Neural cell (in vitro differentiated cells): ENCODE measurements around the gene CCDC201. TPM values are rescaled to one million over a fixed set of nuclear protein-coding genes. Genes with fewer than 3 reads are reported as not detected.

Experiments used
- H2AFZ ChIP-seq: fragments of 200-600, 300-800 bp; sonication (generic), shearing (Covaris generic); 2 replicates; pipeline ENCODE4 v1.6.0; 2014; ENCODE audit warnings: low read depth, mild to moderate bottlenecking, antibody characterized with exemption, low read length, moderate library complexity
- H3F3A ChIP-seq: fragments of 200-600 bp; shearing (Covaris generic); 2 replicates; pipeline ENCODE4 v1.6.1; 2016; ENCODE audit warnings: mild to moderate bottlenecking, moderate library complexity, mixed read lengths, antibody characterized with exemption, low read length; ENCODE audit not compliant: insufficient read depth, poor library complexity, severe bottlenecking
- H3K27ac ChIP-seq: fragments of 200-600, 300-800 bp; sonication (generic), shearing (Covaris generic); 2 replicates; pipeline ENCODE4 v1.5.1; 2014; ENCODE audit warnings: mild to moderate bottlenecking, low read length, moderate library complexity
- H3K27me3 ChIP-seq: fragments of 300-800, 200-600 bp; sonication (generic), shearing (Covaris generic); 2 replicates; pipeline ENCODE4 v1.6.0; 2014; ENCODE audit warnings: mild to moderate bottlenecking, low read depth, low read length, moderate library complexity; ENCODE audit not compliant: insufficient read depth
- H3K36me3 ChIP-seq: fragments of 300-800, 200-600 bp; sonication (generic), shearing (Covaris generic); 2 replicates; pipeline ENCODE4 v1.5.1; 2014; ENCODE audit warnings: mild to moderate bottlenecking, antibody characterized with exemption, low read length, moderate library complexity; ENCODE audit not compliant: insufficient read depth
- H3K4me2 ChIP-seq: fragments of 300-800, 200-600 bp; sonication (generic), shearing (Covaris generic); 2 replicates; pipeline ENCODE4 v1.6.0; 2014; ENCODE audit warnings: mild to moderate bottlenecking, low read length
- H3K4me3 ChIP-seq: fragments of 300-800, 200-600 bp; sonication (generic), shearing (Covaris generic); 2 replicates; pipeline ENCODE4 v1.5.1; 2014; ENCODE audit warnings: mild to moderate bottlenecking, low read length, moderate library complexity
- H3K79me2 ChIP-seq: fragments of 200-600 bp; shearing (Covaris generic); replicated peaks from 2 replicates; pipeline ENCODE4 v1.6.0; 2014; ENCODE audit warnings: mild to moderate bottlenecking, low read length, moderate library complexity; ENCODE audit not compliant: insufficient read depth
- H3K9ac ChIP-seq: fragments of 300-800, 200-600 bp; sonication (generic), shearing (Covaris generic); 2 replicates; pipeline ENCODE4 v1.6.1; 2016; ENCODE audit warnings: mild to moderate bottlenecking, low read length, mixed read lengths
- H3K9me2 ChIP-seq: fragments of 200-600 bp; shearing (Covaris generic); 2 replicates; pipeline ENCODE4 v1.6.1; 2016; ENCODE audit warnings: mild to moderate bottlenecking, low read length, mixed read lengths; ENCODE audit not compliant: insufficient read depth
- H3K9me3 ChIP-seq: fragments of 200-600, 300-800 bp; sonication (generic), shearing (Covaris generic); 2 replicates; pipeline ENCODE4 v1.6.1; 2016; ENCODE audit warnings: mild to moderate bottlenecking, mixed run types, low read length, moderate library complexity, mixed read lengths
- H4K20me1 ChIP-seq: fragments of 200-600 bp; shearing (Covaris generic); 2 replicates; pipeline ENCODE4 v1.6.1; 2016; ENCODE audit warnings: mild to moderate bottlenecking, mixed run types; ENCODE audit not compliant: insufficient read depth
- EP300 ChIP-seq: fragments of 450-650 bp; conservative IDR thresholded peaks from 2 replicates; pipeline ENCODE4 v1.6.1; 2014; ENCODE audit warnings: antibody characterized with exemption, mild to moderate bottlenecking, moderate library complexity; ENCODE audit not compliant: poor library complexity, severe bottlenecking
- EZH2 ChIP-seq: fragments of 200-600, 300-800 bp; shearing (Covaris generic), sonication (generic); IDR thresholded peaks from 2 replicates; pipeline ENCODE4 v1.6.1; 2014; ENCODE audit warnings: antibody characterized with exemption, low read length, borderline replicate concordance, mild to moderate bottlenecking; ENCODE audit not compliant: insufficient read depth, poor library complexity, severe bottlenecking
- MXI1 ChIP-seq: fragments of 450-650 bp; conservative IDR thresholded peaks from 2 replicates; pipeline ENCODE4 v1.6.1; 2014; ENCODE audit warnings: antibody characterized with exemption, mild to moderate bottlenecking; ENCODE audit not compliant: poor library complexity, severe bottlenecking
- POLR2AphosphoS5 ChIP-seq: IDR thresholded peaks from 2 replicates; pipeline ENCODE4 v1.6.1; 2012
- RAD21 ChIP-seq: fragments of 450-650 bp; conservative IDR thresholded peaks from 2 replicates; pipeline ENCODE4 v1.6.1; 2014; ENCODE audit warnings: antibody characterized with exemption, mild to moderate bottlenecking, moderate library complexity
- REST ChIP-seq: IDR thresholded peaks from 2 replicates; pipeline ENCODE4 v1.6.1; 2012; ENCODE audit warnings: borderline replicate concordance
- SMC3 ChIP-seq: fragments of 450-650 bp; conservative IDR thresholded peaks from 2 replicates; pipeline ENCODE4 v1.6.1; 2014; ENCODE audit warnings: antibody characterized with exemption, mild to moderate bottlenecking, moderate library complexity; ENCODE audit not compliant: poor library complexity
- TAF1 ChIP-seq: IDR thresholded peaks from 2 replicates; pipeline ENCODE4 v1.6.1; 2012; ENCODE audit warnings: low read depth
- polyA plus RNA-seq: library from polyadenylated mRNA; depleted of rRNA; stranded (reverse); fragments of >200 nt; gene quantifications from 2 replicates; pipeline ENCODE4 v1.2.3, GENCODE V29; 2014
- TF ChIP-seq, protein P1 (sequence below): fragments of 450-650 bp; IDR thresholded peaks from 2 replicates; pipeline ENCODE4 v1.5.1; 2014; ENCODE audit warnings: antibody characterized with exemption, mild to moderate bottlenecking, moderate library complexity; ENCODE audit not compliant: poor library complexity, severe bottlenecking

CCDC201 gene
- polyA plus RNA-seq, 1 donor from 2014 or later, result not detected

DNA sequence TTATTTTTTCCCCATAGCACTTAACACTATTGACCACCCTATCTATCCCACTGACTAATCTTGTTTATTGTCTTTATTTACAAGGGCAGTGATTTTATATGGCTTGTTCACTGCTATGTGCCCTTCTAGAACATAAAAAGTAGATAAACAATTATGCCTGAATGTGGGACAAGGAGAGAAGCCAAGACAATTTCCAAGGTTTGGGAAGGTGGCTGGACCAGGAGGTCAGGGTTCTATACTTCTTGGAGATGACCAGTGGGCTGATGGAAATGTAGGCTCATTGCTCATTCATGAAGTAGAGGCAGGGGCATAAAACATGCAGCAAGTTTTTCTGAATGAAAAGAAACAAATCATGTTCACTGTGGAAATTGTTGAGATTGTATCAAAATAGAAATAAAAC lies 36.7 kb upstream of the CCDC201 start:
- H4K20me1 ChIP-seq, result no peaks in the 10 kb centered on the region
- no peaks in the 10 kb centered on the region for H3K9me2 ChIP-seq
- H3K79me2 ChIP-seq, result no peaks in the 10 kb centered on the region
- H3K27ac ChIP-seq, result no peak overlapping the region
- H3K4me3 ChIP-seq, result no peak overlapping the region
- no peak overlapping the region for H3K9ac ChIP-seq
- no peak overlapping the region for H3K4me2 ChIP-seq
- no peak for TF ChIP-seq REST
- TF ChIP-seq SMC3, result no peak
- TF ChIP-seq MXI1, result no peak
- TF ChIP-seq EZH2, result no peak
- TF ChIP-seq POLR2AphosphoS5, result no peak
- no peak for TF ChIP-seq RAD21
- TF ChIP-seq TAF1, result no peak
- no peak for TF ChIP-seq EP300
- TF ChIP-seq, protein P1, sequence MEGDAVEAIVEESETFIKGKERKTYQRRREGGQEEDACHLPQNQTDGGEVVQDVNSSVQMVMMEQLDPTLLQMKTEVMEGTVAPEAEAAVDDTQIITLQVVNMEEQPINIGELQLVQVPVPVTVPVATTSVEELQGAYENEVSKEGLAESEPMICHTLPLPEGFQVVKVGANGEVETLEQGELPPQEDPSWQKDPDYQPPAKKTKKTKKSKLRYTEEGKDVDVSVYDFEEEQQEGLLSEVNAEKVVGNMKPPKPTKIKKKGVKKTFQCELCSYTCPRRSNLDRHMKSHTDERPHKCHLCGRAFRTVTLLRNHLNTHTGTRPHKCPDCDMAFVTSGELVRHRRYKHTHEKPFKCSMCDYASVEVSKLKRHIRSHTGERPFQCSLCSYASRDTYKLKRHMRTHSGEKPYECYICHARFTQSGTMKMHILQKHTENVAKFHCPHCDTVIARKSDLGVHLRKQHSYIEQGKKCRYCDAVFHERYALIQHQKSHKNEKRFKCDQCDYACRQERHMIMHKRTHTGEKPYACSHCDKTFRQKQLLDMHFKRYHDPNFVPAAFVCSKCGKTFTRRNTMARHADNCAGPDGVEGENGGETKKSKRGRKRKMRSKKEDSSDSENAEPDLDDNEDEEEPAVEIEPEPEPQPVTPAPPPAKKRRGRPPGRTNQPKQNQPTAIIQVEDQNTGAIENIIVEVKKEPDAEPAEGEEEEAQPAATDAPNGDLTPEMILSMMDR, result no peak
- no peak overlapping the region for H2AFZ ChIP-seq
- no peaks in the 10 kb centered on the region for H3K9me3 ChIP-seq
- H3F3A ChIP-seq, result no peaks in the 10 kb centered on the region
- no peaks in the 10 kb centered on the region for H3K27me3 ChIP-seq
- H3K36me3 ChIP-seq, result no peaks in the 10 kb centered on the region

GRCh38 chr7:45902820-45903219 lies 29.9 kb upstream of the CCDC201 start:
- Histone ChIP-seq H4K20me1 (no peaks in the 10 kb centered on the region), H3F3A (no peaks in the 10 kb centered on the region), H3K27ac (no peak overlapping the region), H2AFZ (no peak overlapping the region), H3K4me3 (no peak overlapping the region), H3K27me3 (no peaks in the 10 kb centered on the region), H3K9me3 (no peaks in the 10 kb centered on the region), H3K9ac (no peak overlapping the region), H3K36me3 (no peaks in the 10 kb centered on the region), H3K9me2 (no peaks in the 10 kb centered on the region), H3K79me2 (no peaks in the 10 kb centered on the region), H3K4me2 (no peak overlapping the region)
- no peak for TF ChIP-seq POLR2AphosphoS5
- TF ChIP-seq, protein P1, result no peak
- no peak for TF ChIP-seq RAD21
- no peak for TF ChIP-seq EP300
- TF ChIP-seq TAF1, result no peak
